Measurements from ENCODE around the gene HINT2. TPM values are rescaled to one million over a fixed set of nuclear protein-coding genes. Genes with fewer than 3 reads are reported as not detected.

Gene HINT2
- total RNA-seq, 4 donors from 2014 or later: 23.4 to 32.4 (median 27.5) TPM

- Histone ChIP-seq H3K27me3 (no peaks in the 10 kb centered on the region), H3K4me3 (no peak overlapping the region), H3K9me3 (no peaks in the 10 kb centered on the region), H3K27ac (replicated peaks in 1 of 4) (peak overlapping the region; percentile 69 to 79 (median 73)), H3K4me1 (peaks cover 34 to 57% (median 51%) of the 10 kb centered on the region in 4 donors), H3K36me3 (peaks cover 0 to 22% (median 17%) of the 10 kb centered on the region in 4 donors)
- 53% methylated on average over 4 of the region's 4 CpGs for WGBS
- TF ChIP-seq POLR2AphosphoS5 (IDR thresholded peaks at IDR 0.05) (peak in 1 of 2 donors; percentile 68), EP300 (IDR thresholded peaks at IDR 0.05) (no peak)
- intact Hi-C loops (cut with DNase I): loop anchor here (5.0 kb wide), 1 partner anchor 34 kb away; no protein-coding TSS in a partner anchor
- no peak for DNase-seq (ENCODE audit: extremely low spot score)
These were observed 33.1 kb upstream of the HINT2 start for GRCh38 chr9:35847792-35848572.

DNA sequence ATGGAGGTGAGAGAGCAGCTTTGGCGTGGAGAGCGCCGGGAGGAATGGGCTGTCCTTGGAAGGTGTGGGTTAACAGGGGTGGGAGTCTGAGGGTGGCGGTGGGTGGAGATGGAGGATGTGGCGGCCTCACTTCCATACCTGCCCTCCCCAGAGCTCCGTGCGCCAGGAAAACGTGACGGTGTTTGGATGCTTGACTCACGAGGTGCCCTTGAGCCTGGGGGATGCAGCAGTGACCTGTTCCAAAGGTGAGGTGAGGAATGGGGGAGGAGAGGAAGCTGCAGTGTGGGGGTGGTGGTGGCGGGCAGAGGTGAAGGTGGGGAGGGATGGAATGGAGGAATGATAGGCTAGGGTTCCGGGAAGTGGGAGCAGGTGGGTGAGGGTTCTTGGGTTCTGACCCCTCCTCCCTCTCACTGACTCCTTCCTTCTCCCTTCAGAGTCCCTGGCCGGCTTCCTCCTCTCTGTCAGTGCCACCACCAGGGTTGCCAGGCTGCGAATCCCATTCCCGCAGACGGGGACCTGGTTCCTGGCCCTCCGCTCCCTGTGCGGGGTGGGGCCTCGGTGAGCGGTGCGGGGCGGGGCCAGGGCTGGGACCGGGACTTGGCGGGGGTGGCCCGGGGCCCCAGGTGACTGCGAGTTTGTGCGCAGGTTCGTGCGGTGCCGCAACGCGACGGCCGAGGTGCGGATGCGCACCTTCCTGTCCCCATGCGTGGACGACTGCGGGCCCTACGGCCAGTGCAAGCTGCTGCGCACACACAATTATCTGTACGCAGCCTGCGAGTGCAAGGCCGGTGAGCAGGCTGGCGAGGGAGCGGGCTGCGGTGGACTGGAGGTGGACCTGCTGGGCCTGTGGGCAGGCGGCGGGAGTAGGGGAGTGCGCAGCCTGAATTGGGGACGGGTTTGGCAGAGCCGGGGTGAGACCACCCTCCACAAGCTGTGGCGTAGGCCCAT is 31.3 kb upstream of the HINT2 start:
- Histone ChIP-seq H3K27me3 (no peaks in the 10 kb centered on the region), H3K36me3 (peaks cover 0 to 24% (median 20%) of the 10 kb centered on the region in 4 donors), H3K9me3 (no peaks in the 10 kb centered on the region), H3K27ac (replicated peaks in 1 of 4) (peak overlapping the region; percentile 75 to 84 (median 80)), H3K4me3 (peak overlapping the region in 2 of 4 donors; percentile 10 to 18), H3K4me1 (peaks cover 34 to 65% (median 57%) of the 10 kb centered on the region in 4 donors)
- no peak for DNase-seq (ENCODE audit: extremely low spot score)
- intact Hi-C loops (cut with DNase I): loop anchor here (5.0 kb wide), 1 partner anchor 36 kb away; no protein-coding TSS in a partner anchor
- WGBS: 67% methylated on average over 26 of the region's 53 CpGs
- TF ChIP-seq, protein P1, sequence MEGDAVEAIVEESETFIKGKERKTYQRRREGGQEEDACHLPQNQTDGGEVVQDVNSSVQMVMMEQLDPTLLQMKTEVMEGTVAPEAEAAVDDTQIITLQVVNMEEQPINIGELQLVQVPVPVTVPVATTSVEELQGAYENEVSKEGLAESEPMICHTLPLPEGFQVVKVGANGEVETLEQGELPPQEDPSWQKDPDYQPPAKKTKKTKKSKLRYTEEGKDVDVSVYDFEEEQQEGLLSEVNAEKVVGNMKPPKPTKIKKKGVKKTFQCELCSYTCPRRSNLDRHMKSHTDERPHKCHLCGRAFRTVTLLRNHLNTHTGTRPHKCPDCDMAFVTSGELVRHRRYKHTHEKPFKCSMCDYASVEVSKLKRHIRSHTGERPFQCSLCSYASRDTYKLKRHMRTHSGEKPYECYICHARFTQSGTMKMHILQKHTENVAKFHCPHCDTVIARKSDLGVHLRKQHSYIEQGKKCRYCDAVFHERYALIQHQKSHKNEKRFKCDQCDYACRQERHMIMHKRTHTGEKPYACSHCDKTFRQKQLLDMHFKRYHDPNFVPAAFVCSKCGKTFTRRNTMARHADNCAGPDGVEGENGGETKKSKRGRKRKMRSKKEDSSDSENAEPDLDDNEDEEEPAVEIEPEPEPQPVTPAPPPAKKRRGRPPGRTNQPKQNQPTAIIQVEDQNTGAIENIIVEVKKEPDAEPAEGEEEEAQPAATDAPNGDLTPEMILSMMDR (IDR thresholded peaks at IDR 0.05): no peak
- no peak for TF ChIP-seq POLR2A (IDR thresholded peaks at IDR 0.05; ENCODE audit: low read depth)
- TF ChIP-seq POLR2AphosphoS5 (IDR thresholded peaks at IDR 0.05): no peak
- no peak for TF ChIP-seq EP300 (IDR thresholded peaks at IDR 0.05)

GRCh38 chr9:35844628-35845270 is 29.9 kb upstream of the HINT2 start:
- no peak overlapping the region for H3K4me3 ChIP-seq
- peaks cover 0 to 26% (median 21%) of the 10 kb centered on the region in 4 donors for H3K36me3 ChIP-seq
- H3K9me3 ChIP-seq: no peaks in the 10 kb centered on the region
- 18% methylated on average over 7 of the region's 7 CpGs for WGBS
- TF ChIP-seq EP300 (IDR thresholded peaks at IDR 0.05): no peak
- TF ChIP-seq, protein P1 (IDR thresholded peaks at IDR 0.05): no peak
- TF ChIP-seq POLR2AphosphoS5 (IDR thresholded peaks at IDR 0.05): peak in 1 of 2 donors; percentile 24
- H3K27me3 ChIP-seq: no peaks in the 10 kb centered on the region
- intact Hi-C loops (cut with DNase I): loop anchor here (5.0 kb wide), 1 partner anchor 38 kb away; no protein-coding TSS in a partner anchor
- peaks cover 34 to 65% (median 57%) of the 10 kb centered on the region in 4 donors for H3K4me1 ChIP-seq
- peak overlapping the region; percentile 75 to 84 (median 80) for H3K27ac ChIP-seq (replicated peaks in 1 of 4)
- no peak for DNase-seq (ENCODE audit: extremely low spot score)

DNA sequence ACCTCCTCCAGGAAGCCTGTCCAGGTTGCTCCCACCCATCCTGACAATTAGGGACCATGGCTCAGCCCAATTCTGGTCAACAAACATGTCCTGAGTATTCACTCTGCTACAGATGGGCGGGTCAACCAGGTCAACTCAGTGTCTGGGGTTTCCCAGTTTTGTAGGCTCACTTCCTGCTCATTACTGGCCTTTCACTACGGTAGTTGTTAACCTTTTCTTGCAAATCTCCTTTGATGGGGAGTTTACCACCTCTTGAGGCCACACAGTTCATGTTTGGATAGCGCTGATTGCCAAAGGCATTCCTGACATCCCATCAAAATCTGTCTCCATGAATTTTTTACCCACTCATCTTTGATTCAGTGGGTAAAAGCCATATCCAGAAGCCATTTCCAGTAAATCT is 28.0 kb upstream of the HINT2 start:
- Histone ChIP-seq H3K27me3 (no peaks in the 10 kb centered on the region), H3K27ac (replicated peaks in 1 of 4) (peak overlapping the region in 3 of 4 donors; percentile 75 to 84 (median 82)), H3K36me3 (peaks cover 0 to 26% (median 20%) of the 10 kb centered on the region in 4 donors), H3K4me1 (peaks cover 27 to 54% (median 51%) of the 10 kb centered on the region in 4 donors), H3K9me3 (no peaks in the 10 kb centered on the region), H3K4me3 (no peak overlapping the region)
- no peak for DNase-seq (ENCODE audit: extremely low spot score)
- 76% methylated on average over 3 of the region's 3 CpGs for WGBS
- TF ChIP-seq, protein P1 (IDR thresholded peaks at IDR 0.05): no peak
- no peak for TF ChIP-seq EP300 (IDR thresholded peaks at IDR 0.05)
- no peak for TF ChIP-seq POLR2AphosphoS5 (IDR thresholded peaks at IDR 0.05)
- no peak for TF ChIP-seq POLR2A (IDR thresholded peaks at IDR 0.05; ENCODE audit: low read depth)
- intact Hi-C loops (cut with DNase I): no loop called here
